ENCODE measurements around the gene CHRNA4.

- no peak for TF ChIP-seq POLR2A (IDR thresholded peaks at IDR 0.05)
- TF ChIP-seq, protein P1, sequence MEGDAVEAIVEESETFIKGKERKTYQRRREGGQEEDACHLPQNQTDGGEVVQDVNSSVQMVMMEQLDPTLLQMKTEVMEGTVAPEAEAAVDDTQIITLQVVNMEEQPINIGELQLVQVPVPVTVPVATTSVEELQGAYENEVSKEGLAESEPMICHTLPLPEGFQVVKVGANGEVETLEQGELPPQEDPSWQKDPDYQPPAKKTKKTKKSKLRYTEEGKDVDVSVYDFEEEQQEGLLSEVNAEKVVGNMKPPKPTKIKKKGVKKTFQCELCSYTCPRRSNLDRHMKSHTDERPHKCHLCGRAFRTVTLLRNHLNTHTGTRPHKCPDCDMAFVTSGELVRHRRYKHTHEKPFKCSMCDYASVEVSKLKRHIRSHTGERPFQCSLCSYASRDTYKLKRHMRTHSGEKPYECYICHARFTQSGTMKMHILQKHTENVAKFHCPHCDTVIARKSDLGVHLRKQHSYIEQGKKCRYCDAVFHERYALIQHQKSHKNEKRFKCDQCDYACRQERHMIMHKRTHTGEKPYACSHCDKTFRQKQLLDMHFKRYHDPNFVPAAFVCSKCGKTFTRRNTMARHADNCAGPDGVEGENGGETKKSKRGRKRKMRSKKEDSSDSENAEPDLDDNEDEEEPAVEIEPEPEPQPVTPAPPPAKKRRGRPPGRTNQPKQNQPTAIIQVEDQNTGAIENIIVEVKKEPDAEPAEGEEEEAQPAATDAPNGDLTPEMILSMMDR (IDR thresholded peaks at IDR 0.05), result no peak
Measured at GRCh38 chr20:63394069-63394919, 33.1 kb upstream of the CHRNA4 start.
